ENCODE results near the gene KRT23. TPM values are rescaled to one million over a fixed set of nuclear protein-coding genes. Genes with fewer than 3 reads are reported as not detected.

The KRT23 gene
- total and polyA plus RNA-seq, 9 of the 15 experiments (the other 6 are each of a cell fraction or from before 2014, with no cell fraction given) = not detected

DNA sequence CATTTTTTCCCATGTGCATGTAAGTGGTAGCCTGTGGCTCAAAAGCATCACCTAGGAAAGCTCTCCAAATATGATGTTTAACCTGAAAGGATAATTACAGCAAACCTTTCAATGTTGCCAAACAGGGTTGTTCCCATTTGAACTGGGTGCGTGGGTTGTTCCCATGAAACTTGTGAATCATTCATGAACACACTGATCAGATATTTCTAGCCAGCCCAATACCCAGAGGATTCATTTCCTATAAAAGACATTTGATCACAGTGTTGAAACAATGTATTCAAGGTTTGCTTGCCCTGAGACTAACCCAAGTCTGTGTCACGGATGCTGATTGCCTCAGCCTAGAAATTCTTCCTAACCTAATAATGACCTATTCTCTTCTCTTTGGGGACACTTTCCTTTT, 16.4 kb upstream of the KRT23 start:
- Histone ChIP-seq H3K9me3 (replicated peaks; ENCODE audit: control insufficient read depth, insufficient read depth, low read depth, low read length) (no peaks in the 10 kb centered on the region), H2AFZ (ENCODE audit: low read depth, low read length) (no peak overlapping the region), H3K4me2 (ENCODE audit: insufficient read depth, low read length) (no peak overlapping the region), H3K4me1 (replicated peaks in 1 of 2; ENCODE audit: control insufficient read depth in 2 of 2, insufficient read depth in 2 of 2, low read length in 2 of 2) (no peaks in the 10 kb centered on the region), H3K9ac (ENCODE audit: insufficient read depth in 1 of 2, low read depth in 2 of 2, low read length in 2 of 2) (no peak overlapping the region), H3K36me3 (ENCODE audit: control insufficient read depth, insufficient read depth, low read length) (no peaks in the 10 kb centered on the region), H3K27me3 (ENCODE audit: control insufficient read depth in 2 of 2, insufficient read depth in 2 of 2, low read length in 2 of 2) (peaks cover 0 to 11% of the 10 kb centered on the region in 2 experiments; a peak in 2 of 5 replicates), H3K9me1 (ENCODE audit: control insufficient read depth, insufficient read depth, low read length) (no peaks in the 10 kb centered on the region), H4K20me1 (replicated peaks; ENCODE audit: control insufficient read depth, insufficient read depth, low read length) (no peaks in the 10 kb centered on the region), H3K27ac (ENCODE audit: extremely low read depth, low read depth, low read length) (no peak overlapping the region), H3K4me3 (no peak overlapping the region), H3K79me2 (ENCODE audit: control insufficient read depth, insufficient read depth, low read length) (no peaks in the 10 kb centered on the region)
- WGBS (ENCODE audit: insufficient coverage, low coverage, missing lambda C conversion rate) = 0% methylated on average over 2 of the region's 2 CpGs
- intact Hi-C loops (cut with micrococcal nuclease) (no loop called here), in situ Hi-C loops (cut with MboI) (no loop called here)
- ATAC-seq (no peak), FAIRE-seq (no peak), DNase-seq (ENCODE audit: extremely low read depth in 1 of 4, low spot score in 3 of 4) (no peak)
- no peak for TF ChIP-seq ZNF143 (CRISPR knock-in tag; IDR thresholded peaks at IDR 0.05)
- no peak for TF ChIP-seq HMG20A (CRISPR knock-in tag; conservative IDR thresholded peaks at IDR 0.05)
- no peak for TF ChIP-seq NFXL1 (CRISPR knock-in tag; IDR thresholded peaks at IDR 0.05)
- TF ChIP-seq ZNF140 (CRISPR knock-in tag; IDR thresholded peaks at IDR 0.05) = no peak
- TF ChIP-seq, protein P1, sequence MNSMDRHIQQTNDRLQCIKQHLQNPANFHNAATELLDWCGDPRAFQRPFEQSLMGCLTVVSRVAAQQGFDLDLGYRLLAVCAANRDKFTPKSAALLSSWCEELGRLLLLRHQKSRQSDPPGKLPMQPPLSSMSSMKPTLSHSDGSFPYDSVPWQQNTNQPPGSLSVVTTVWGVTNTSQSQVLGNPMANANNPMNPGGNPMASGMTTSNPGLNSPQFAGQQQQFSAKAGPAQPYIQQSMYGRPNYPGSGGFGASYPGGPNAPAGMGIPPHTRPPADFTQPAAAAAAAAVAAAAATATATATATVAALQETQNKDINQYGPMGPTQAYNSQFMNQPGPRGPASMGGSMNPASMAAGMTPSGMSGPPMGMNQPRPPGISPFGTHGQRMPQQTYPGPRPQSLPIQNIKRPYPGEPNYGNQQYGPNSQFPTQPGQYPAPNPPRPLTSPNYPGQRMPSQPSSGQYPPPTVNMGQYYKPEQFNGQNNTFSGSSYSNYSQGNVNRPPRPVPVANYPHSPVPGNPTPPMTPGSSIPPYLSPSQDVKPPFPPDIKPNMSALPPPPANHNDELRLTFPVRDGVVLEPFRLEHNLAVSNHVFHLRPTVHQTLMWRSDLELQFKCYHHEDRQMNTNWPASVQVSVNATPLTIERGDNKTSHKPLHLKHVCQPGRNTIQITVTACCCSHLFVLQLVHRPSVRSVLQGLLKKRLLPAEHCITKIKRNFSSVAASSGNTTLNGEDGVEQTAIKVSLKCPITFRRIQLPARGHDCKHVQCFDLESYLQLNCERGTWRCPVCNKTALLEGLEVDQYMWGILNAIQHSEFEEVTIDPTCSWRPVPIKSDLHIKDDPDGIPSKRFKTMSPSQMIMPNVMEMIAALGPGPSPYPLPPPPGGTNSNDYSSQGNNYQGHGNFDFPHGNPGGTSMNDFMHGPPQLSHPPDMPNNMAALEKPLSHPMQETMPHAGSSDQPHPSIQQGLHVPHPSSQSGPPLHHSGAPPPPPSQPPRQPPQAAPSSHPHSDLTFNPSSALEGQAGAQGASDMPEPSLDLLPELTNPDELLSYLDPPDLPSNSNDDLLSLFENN (IDR thresholded peaks at IDR 0.05; ENCODE audit: low read depth in 2 of 2, low read length in 2 of 2) = no peak
- TF ChIP-seq, protein P2, sequence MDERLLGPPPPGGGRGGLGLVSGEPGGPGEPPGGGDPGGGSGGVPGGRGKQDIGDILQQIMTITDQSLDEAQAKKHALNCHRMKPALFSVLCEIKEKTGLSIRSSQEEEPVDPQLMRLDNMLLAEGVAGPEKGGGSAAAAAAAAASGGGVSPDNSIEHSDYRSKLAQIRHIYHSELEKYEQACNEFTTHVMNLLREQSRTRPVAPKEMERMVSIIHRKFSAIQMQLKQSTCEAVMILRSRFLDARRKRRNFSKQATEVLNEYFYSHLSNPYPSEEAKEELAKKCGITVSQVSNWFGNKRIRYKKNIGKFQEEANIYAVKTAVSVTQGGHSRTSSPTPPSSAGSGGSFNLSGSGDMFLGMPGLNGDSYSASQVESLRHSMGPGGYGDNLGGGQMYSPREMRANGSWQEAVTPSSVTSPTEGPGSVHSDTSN (CRISPR knock-in tag; IDR thresholded peaks at IDR 0.05; ENCODE audit: low read depth) = no peak
- TF ChIP-seq, protein P2 (tag; conservative IDR thresholded peaks at IDR 0.05; ENCODE audit: low read depth) = no peak
- TF ChIP-seq, protein P3, sequence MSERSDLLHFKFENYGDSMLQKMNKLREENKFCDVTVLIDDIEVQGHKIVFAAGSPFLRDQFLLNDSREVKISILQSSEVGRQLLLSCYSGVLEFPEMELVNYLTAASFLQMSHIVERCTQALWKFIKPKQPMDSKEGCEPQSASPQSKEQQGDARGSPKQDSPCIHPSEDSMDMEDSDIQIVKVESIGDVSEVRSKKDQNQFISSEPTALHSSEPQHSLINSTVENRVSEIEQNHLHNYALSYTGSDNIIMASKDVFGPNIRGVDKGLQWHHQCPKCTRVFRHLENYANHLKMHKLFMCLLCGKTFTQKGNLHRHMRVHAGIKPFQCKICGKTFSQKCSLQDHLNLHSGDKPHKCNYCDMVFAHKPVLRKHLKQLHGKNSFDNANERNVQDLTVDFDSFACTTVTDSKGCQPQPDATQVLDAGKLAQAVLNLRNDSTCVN (CRISPR knock-in tag; IDR thresholded peaks at IDR 0.05) = no peak
- no peak for TF ChIP-seq LARP7 (IDR thresholded peaks at IDR 0.05)
- TF ChIP-seq TAL1 (IDR thresholded peaks at IDR 0.05) = no peak
- no peak for TF ChIP-seq ELF2 (CRISPR knock-in tag; IDR thresholded peaks at IDR 0.05)
- TF ChIP-seq ETV6 (IDR thresholded peaks at IDR 0.05; ENCODE audit: borderline replicate concordance in 1 of 2, low read depth in 2 of 2, low read length in 1 of 2) = no peak
- TF ChIP-seq ETV6 (CRISPR knock-in tag; IDR thresholded peaks at IDR 0.05; ENCODE audit: borderline replicate concordance) = no peak
- ChIA-PET POLR2A (no interaction called here), CTCF (ENCODE audit: low intra/inter-chr PET ratio) (no interaction called here)
- BruUV-seq (replicated peaks) = no TSS peak

Measured in K562 (cell line).